Dendritic cell treated with granulocyte-macrophage colony-stimulating factor and Interleukin-4, amounts not matched to agents 40 ng/mL and 50 ng/mL, for 4 days (primary cell): ENCODE results near the gene MRPL11.
"Not testable (repeated sequence)": the region's sequence is repeated elsewhere in the genome, so short reads cannot be mapped to it uniquely, and the experiment has no call there.

Experiments used
- H3K27ac Mint-ChIP-seq: one replicate; pipeline ENCODE4 v1.8.0; 2022; ENCODE audit warnings: mild to moderate bottlenecking, mixed read lengths
- H3K27me3 Mint-ChIP-seq: one replicate; pipeline ENCODE4 v1.8.0; 2022; ENCODE audit warnings: mild to moderate bottlenecking, mixed read lengths
- H3K36me3 Mint-ChIP-seq: one replicate; pipeline ENCODE4 v1.8.0; 2022; ENCODE audit warnings: low read depth, mixed read lengths
- H3K4me1 Mint-ChIP-seq: one replicate; pipeline ENCODE4 v1.8.0; 2022; ENCODE audit warnings: low read depth, mixed read lengths
- H3K4me3 Mint-ChIP-seq: one replicate; pipeline ENCODE4 v1.8.0; 2022; ENCODE audit warnings: mild to moderate bottlenecking, moderate library complexity, mixed read lengths
- H3K9me3 Mint-ChIP-seq: one replicate; pipeline ENCODE4 v1.8.0; 2022; ENCODE audit warnings: mixed read lengths
- intact Hi-C: fragments of 100-400 bp; cut with micrococcal nuclease; formaldehyde crosslinking; loops from one replicate; pipeline ENCODE4 v1.15.0; 2022

MRPL11 gene

GRCh38 chr11:66431287-66431686 lies 7.4 kb downstream of the MRPL11 start:
- Mint-ChIP-seq H3K4me1 (peaks cover 17% of the 10 kb centered on the region), H3K27ac (peak overlapping the region; percentile 11), H3K36me3 (peaks cover 35% of the 10 kb centered on the region)
- intact Hi-C loops, H3K27me3 Mint-ChIP-seq, H3K4me3 Mint-ChIP-seq, H3K9me3 Mint-ChIP-seq: not testable (repeated sequence)

- peaks cover 23% of the 10 kb centered on the region for H3K36me3 Mint-ChIP-seq
- H3K27ac Mint-ChIP-seq = no peak overlapping the region
- peaks cover 17% of the 10 kb centered on the region for H3K4me1 Mint-ChIP-seq
- no peak overlapping the region for H3K4me3 Mint-ChIP-seq
- intact Hi-C loops = loop anchor here (1.0 kb wide), 1 partner anchor 22 kb away; no protein-coding TSS in a partner anchor
- H3K27me3 Mint-ChIP-seq = peaks cover 6% of the 10 kb centered on the region
- H3K9me3 Mint-ChIP-seq = no peaks in the 10 kb centered on the region
These were observed 8.6 kb downstream of the MRPL11 start for GRCh38 chr11:66429983-66430602.

GRCh38 chr11:66428933-66429332 lies 9.7 kb downstream of the MRPL11 start:
- no peaks in the 10 kb centered on the region for H3K9me3 Mint-ChIP-seq
- peaks cover 13% of the 10 kb centered on the region for H3K36me3 Mint-ChIP-seq

GRCh38 chr11:66426314-66426713 lies 12.3 kb downstream of the MRPL11 start:
- Mint-ChIP-seq H3K27me3 (peaks cover 26% of the 10 kb centered on the region), H3K9me3 (no peaks in the 10 kb centered on the region), H3K4me3 (no peak overlapping the region), H3K27ac (no peak overlapping the region), H3K36me3 (peaks cover 3% of the 10 kb centered on the region), H3K4me1 (peaks cover 2% of the 10 kb centered on the region)
- intact Hi-C loops = no loop called here

More at GRCh38 chr11:66428933-66429332, 9.7 kb downstream of the MRPL11 start:
- H3K27me3 Mint-ChIP-seq = peaks cover 15% of the 10 kb centered on the region
- intact Hi-C loops = no loop called here
- no peak overlapping the region for H3K4me3 Mint-ChIP-seq
- H3K4me1 Mint-ChIP-seq = peaks cover 17% of the 10 kb centered on the region
- no peak overlapping the region for H3K27ac Mint-ChIP-seq

GRCh38 chr11:66421492-66422205 lies 17.0 kb downstream of the MRPL11 start:
- H3K27ac Mint-ChIP-seq = no peak overlapping the region
- H3K36me3 Mint-ChIP-seq = no peaks in the 10 kb centered on the region
- intact Hi-C loops = no loop called here
- peaks cover 14% of the 10 kb centered on the region for H3K4me1 Mint-ChIP-seq
- H3K9me3 Mint-ChIP-seq = peaks cover 10% of the 10 kb centered on the region
- H3K27me3 Mint-ChIP-seq = peaks cover 58% of the 10 kb centered on the region
- H3K4me3 Mint-ChIP-seq = no peak overlapping the region

GRCh38 chr11:66420671-66421476 lies 17.8 kb downstream of the MRPL11 start, which contains the start of gene NPAS4:
Gene NPAS4 (plus strand): TSS chr11:66421035. CDS start chr11:66421180, 145 bp downstream.
- intact Hi-C loops = no loop called here
- Mint-ChIP-seq H3K27me3 (peaks cover 58% of the 10 kb centered on the region), H3K4me3 (no peak within 1 kb of the TSS), H3K4me1 (peaks cover 14% of the 10 kb centered on the region), H3K27ac (no peak within 1 kb of the TSS), H3K36me3 (no peaks in the 10 kb centered on the region), H3K9me3 (peaks cover 10% of the 10 kb centered on the region)

GRCh38 chr11:66419825-66420224 lies 18.8 kb downstream of the MRPL11 start:
- H3K9me3 Mint-ChIP-seq = peaks cover 10% of the 10 kb centered on the region
- H3K4me3 Mint-ChIP-seq = no peak overlapping the region
- H3K36me3 Mint-ChIP-seq = no peaks in the 10 kb centered on the region
- intact Hi-C loops = no loop called here
- H3K27me3 Mint-ChIP-seq = peaks cover 59% of the 10 kb centered on the region
- no peak overlapping the region for H3K27ac Mint-ChIP-seq
- peaks cover 14% of the 10 kb centered on the region for H3K4me1 Mint-ChIP-seq

GRCh38 chr11:66418986-66419308 lies 19.7 kb downstream of the MRPL11 start:
- H3K27me3 Mint-ChIP-seq = peaks cover 57% of the 10 kb centered on the region
- H3K9me3 Mint-ChIP-seq = peaks cover 10% of the 10 kb centered on the region
- H3K36me3 Mint-ChIP-seq = no peaks in the 10 kb centered on the region
- H3K27ac Mint-ChIP-seq = no peak overlapping the region
- no peak overlapping the region for H3K4me3 Mint-ChIP-seq
- peaks cover 14% of the 10 kb centered on the region for H3K4me1 Mint-ChIP-seq
- intact Hi-C loops = no loop called here

GRCh38 chr11:66418168-66418985 lies 20.3 kb downstream of the MRPL11 start:
- Mint-ChIP-seq H3K4me1 (peaks cover 14% of the 10 kb centered on the region), H3K9me3 (peaks cover 10% of the 10 kb centered on the region), H3K27me3 (peaks cover 60% of the 10 kb centered on the region), H3K27ac (no peak overlapping the region), H3K36me3 (no peaks in the 10 kb centered on the region), H3K4me3 (no peak overlapping the region)
- intact Hi-C loops = no loop called here

- H3K36me3 Mint-ChIP-seq = no peaks in the 10 kb centered on the region
- H3K4me3 Mint-ChIP-seq = no peak overlapping the region
- H3K9me3 Mint-ChIP-seq = peaks cover 10% of the 10 kb centered on the region
- no peak overlapping the region for H3K27ac Mint-ChIP-seq
- peaks cover 60% of the 10 kb centered on the region for H3K27me3 Mint-ChIP-seq
- intact Hi-C loops = no loop called here
- peaks cover 14% of the 10 kb centered on the region for H3K4me1 Mint-ChIP-seq
These were observed 21.6 kb downstream of the MRPL11 start for GRCh38 chr11:66417000-66417399.

GRCh38 chr11:66415423-66415822 lies 23.2 kb downstream of the MRPL11 start:
- intact Hi-C loops = no loop called here
- H3K27ac Mint-ChIP-seq = no peak overlapping the region
- H3K4me1 Mint-ChIP-seq = peaks cover 14% of the 10 kb centered on the region
- no peak overlapping the region for H3K4me3 Mint-ChIP-seq
- no peaks in the 10 kb centered on the region for H3K36me3 Mint-ChIP-seq
- H3K9me3 Mint-ChIP-seq = peaks cover 10% of the 10 kb centered on the region
- peaks cover 66% of the 10 kb centered on the region for H3K27me3 Mint-ChIP-seq

GRCh38 chr11:66414120-66414934 lies 24.3 kb downstream of the MRPL11 start:
- H3K4me3 Mint-ChIP-seq = no peak overlapping the region
- no peaks in the 10 kb centered on the region for H3K36me3 Mint-ChIP-seq
- H3K27ac Mint-ChIP-seq = no peak overlapping the region
- peaks cover 14% of the 10 kb centered on the region for H3K4me1 Mint-ChIP-seq
- H3K27me3 Mint-ChIP-seq = peaks cover 69% of the 10 kb centered on the region
- intact Hi-C loops = no loop called here
- peaks cover 10% of the 10 kb centered on the region for H3K9me3 Mint-ChIP-seq

- Mint-ChIP-seq H3K4me3 (no peak overlapping the region), H3K36me3 (no peaks in the 10 kb centered on the region), H3K27me3 (peaks cover 65% of the 10 kb centered on the region), H3K4me1 (peaks cover 7% of the 10 kb centered on the region), H3K9me3 (no peaks in the 10 kb centered on the region), H3K27ac (no peak overlapping the region)
- intact Hi-C loops = no loop called here
These were observed 25.5 kb downstream of the MRPL11 start for GRCh38 chr11:66413167-66413566.
